GM23338 (cell line): ENCODE data around the gene CARD9. TPM values are rescaled to one million over a fixed set of nuclear protein-coding genes. Genes with fewer than 3 reads are reported as not detected.

ENCODE experiments used
- ATAC-seq: fragments of 200-7000 bp; cut with Tn5 transposase; 3 replicates; pipeline ENCODE4 v1.9.1; 2020
- DNase-seq: peaks from one replicate; pipeline ENCODE4 v3.0.0-alpha.2; 2015; ENCODE audit warnings: low spot score
- H2AFZ ChIP-seq: fragments of 200-600 bp; sonication (generic); 2 replicates; pipeline ENCODE4 v1.8.0; 2016; ENCODE audit warnings: antibody characterized with exemption, mild to moderate bottlenecking, moderate library complexity
- H3F3A ChIP-seq: fragments of 200-600 bp; sonication (generic); replicated peaks from 2 replicates; pipeline ENCODE4 v1.8.0; 2017; ENCODE audit warnings: antibody characterized with exemption, mixed run types, low read depth
- H3K27ac ChIP-seq: fragments of 200-600 bp; sonication (generic); 2 replicates; pipeline ENCODE4 v1.6.1; 2016; ENCODE audit warnings: low read depth
- H3K27me3 ChIP-seq: fragments of 200-600 bp; sonication (generic); 2 replicates; pipeline ENCODE4 v1.8.0; 2016; ENCODE audit warnings: mild to moderate bottlenecking, mixed run types, moderate library complexity; ENCODE audit not compliant: insufficient read depth
- H3K36me3 ChIP-seq: fragments of 200-600 bp; sonication (generic); 2 replicates; pipeline ENCODE4 v1.8.0; 2016; ENCODE audit warnings: mild to moderate bottlenecking; ENCODE audit not compliant: insufficient read depth
- H3K4me1 ChIP-seq: fragments of 200-600 bp; sonication (generic); 2 replicates; pipeline ENCODE4 v1.8.0; 2016; ENCODE audit warnings: mild to moderate bottlenecking, moderate library complexity; ENCODE audit not compliant: insufficient read depth
- H3K4me2 ChIP-seq: fragments of 200-600 bp; sonication (generic); 2 replicates; pipeline ENCODE4 v1.7.1; 2017; ENCODE audit warnings: mixed run types
- H3K4me3 ChIP-seq: fragments of 200-600 bp; sonication (generic); 2 replicates; pipeline ENCODE4 v1.6.1; 2016; ENCODE audit warnings: mixed run types
- H3K79me2 ChIP-seq: fragments of 200-600 bp; sonication (generic); replicated peaks from 2 replicates; pipeline ENCODE4 v1.8.0; 2017; ENCODE audit warnings: mild to moderate bottlenecking; ENCODE audit not compliant: insufficient read depth
- H3K9me2 ChIP-seq: fragments of 200-600 bp; sonication (generic); 2 replicates; pipeline ENCODE4 v1.8.0; 2017; ENCODE audit not compliant: insufficient read depth
- H4K20me1 ChIP-seq: fragments of 200-600 bp; sonication (generic); replicated peaks from 2 replicates; pipeline ENCODE4 v1.8.0; 2017; ENCODE audit warnings: mild to moderate bottlenecking; ENCODE audit not compliant: insufficient read depth
- H3K27ac Mint-ChIP-seq: 2 replicates; pipeline ENCODE4 v1.8.0; 2020; ENCODE audit warnings: inconsistent platforms, mild to moderate bottlenecking, moderate library complexity, mixed read lengths
- H3K27me3 Mint-ChIP-seq: 3 replicates; pipeline ENCODE4 v1.8.0; 2022; ENCODE audit warnings: low read depth, mild to moderate bottlenecking, moderate library complexity, mixed read lengths, inconsistent platforms; ENCODE audit not compliant: insufficient read depth, poor library complexity
- H3K36me3 Mint-ChIP-seq: 3 replicates; pipeline ENCODE4 v1.8.0; 2021; ENCODE audit warnings: low read depth, mild to moderate bottlenecking, inconsistent platforms, moderate library complexity, mixed read lengths
- H3K4me1 Mint-ChIP-seq: 3 replicates; pipeline ENCODE4 v1.8.0; 2020; ENCODE audit warnings: mild to moderate bottlenecking, inconsistent platforms, mixed read lengths
- H3K4me3 Mint-ChIP-seq: 3 replicates; pipeline ENCODE4 v1.8.0; 2021; ENCODE audit warnings: moderate library complexity, mild to moderate bottlenecking, inconsistent platforms, mixed read lengths
- H3K9me3 Mint-ChIP-seq: 3 replicates; pipeline ENCODE4 v1.8.0; 2020; ENCODE audit warnings: moderate library complexity, mild to moderate bottlenecking, inconsistent platforms, mixed read lengths
- NANOG ChIP-seq: IDR thresholded peaks from 2 replicates; pipeline ENCODE4 v1.6.1; 2016; ENCODE audit warnings: antibody characterized with exemption, borderline replicate concordance
- POLR2AphosphoS5 ChIP-seq: IDR thresholded peaks from 2 replicates; pipeline ENCODE4 v1.6.1; 2016; ENCODE audit warnings: antibody characterized with exemption, low read depth
- ZNF462 ChIP-seq: fragments of 250-450 bp; sonication (Bioruptor Pico); IDR thresholded peaks from 2 replicates; pipeline ENCODE4 v1.5.0; 2020; ENCODE audit warnings: mild to moderate bottlenecking, moderate library complexity
- polyA plus RNA-seq: library from polyadenylated mRNA; unstranded; fragments of >200 nt; fragmentation: Nextera tagmentation; extraction: Ambion mirVana; gene quantifications from 2 replicates; pipeline ENCODE4 v1.2.1, GENCODE V29; 2016
- total RNA-seq: library from RNA; depleted of rRNA; stranded (reverse); fragments of >200 nt; shearing (Covaris generic); gene quantifications from 2 replicates; pipeline ENCODE4 v1.2.3, GENCODE V29; 2014
- TF ChIP-seq, protein P1 (sequence below): IDR thresholded peaks from 2 replicates; pipeline ENCODE4 v1.6.1; 2016; ENCODE audit warnings: antibody characterized with exemption

CARD9 gene
- total and polyA plus RNA-seq, 2 experiments from 2014 or later: 0.49 to 0.63 TPM

- TF ChIP-seq POLR2AphosphoS5 (no peak), ZNF462 (CRISPR knock-in tag) (no peak)
- peaks cover 12% of the 10 kb centered on the region for H3K27me3 Mint-ChIP-seq
Observed at GRCh38 chr9:136337416-136338395, 35.8 kb downstream of the CARD9 start.

DNA sequence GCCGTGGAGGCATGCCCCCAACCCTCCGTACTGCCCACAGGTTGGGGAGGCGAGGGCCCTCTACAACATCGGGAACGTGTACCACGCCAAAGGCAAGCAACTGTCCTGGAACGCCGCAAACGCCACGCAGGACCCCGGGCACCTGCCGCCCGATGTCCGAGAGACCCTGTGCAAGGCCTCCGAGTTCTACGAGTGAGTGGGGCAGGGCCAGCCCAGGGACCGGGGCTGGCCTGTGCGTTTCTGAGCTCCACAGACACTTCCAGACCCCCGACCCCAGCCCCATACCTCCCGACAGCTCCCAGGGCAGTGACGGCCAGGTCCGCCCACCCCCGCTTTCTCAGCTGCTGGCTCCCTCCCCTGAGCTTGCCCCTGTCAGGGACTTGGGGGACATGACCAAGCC is 36.6 kb downstream of the CARD9 start:
- ATAC-seq (no peak), DNase-seq (no peak)
- Histone ChIP-seq H4K20me1 (no peaks in the 10 kb centered on the region; the same call in 1 of the 2 replicates), H3K4me3 (no peak overlapping the region), H2AFZ (no peak overlapping the region), H3K4me1 (no peaks in the 10 kb centered on the region; the same call in 1 of the 2 replicates), H3K27me3 (no peaks in the 10 kb centered on the region), H3F3A (peaks cover 2% of the 10 kb centered on the region; the same call in 1 of the 2 replicates), H3K9me2 (no peaks in the 10 kb centered on the region), H3K27ac (no peak overlapping the region), H3K79me2 (no peaks in the 10 kb centered on the region), H3K4me2 (no peak overlapping the region), H3K36me3 (no peaks in the 10 kb centered on the region)
- Mint-ChIP-seq H3K4me3 (no peak overlapping the region), H3K9me3 (no peaks in the 10 kb centered on the region), H3K4me1 (no peaks in the 10 kb centered on the region; the same call in 1 of the 3 replicates), H3K36me3 (no peaks in the 10 kb centered on the region), H3K27ac (no peak overlapping the region), H3K27me3 (peaks cover 9% of the 10 kb centered on the region)
- no peak for TF ChIP-seq NANOG
- TF ChIP-seq, protein P1, sequence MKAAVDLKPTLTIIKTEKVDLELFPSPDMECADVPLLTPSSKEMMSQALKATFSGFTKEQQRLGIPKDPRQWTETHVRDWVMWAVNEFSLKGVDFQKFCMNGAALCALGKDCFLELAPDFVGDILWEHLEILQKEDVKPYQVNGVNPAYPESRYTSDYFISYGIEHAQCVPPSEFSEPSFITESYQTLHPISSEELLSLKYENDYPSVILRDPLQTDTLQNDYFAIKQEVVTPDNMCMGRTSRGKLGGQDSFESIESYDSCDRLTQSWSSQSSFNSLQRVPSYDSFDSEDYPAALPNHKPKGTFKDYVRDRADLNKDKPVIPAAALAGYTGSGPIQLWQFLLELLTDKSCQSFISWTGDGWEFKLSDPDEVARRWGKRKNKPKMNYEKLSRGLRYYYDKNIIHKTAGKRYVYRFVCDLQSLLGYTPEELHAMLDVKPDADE: no peak

More at GRCh38 chr9:136337416-136338395, 35.8 kb downstream of the CARD9 start:
- no peak overlapping the region for H3K27ac ChIP-seq
- H3K79me2 ChIP-seq: no peaks in the 10 kb centered on the region
- H3K9me3 Mint-ChIP-seq: no peaks in the 10 kb centered on the region
- DNase-seq (no peak), ATAC-seq (no peak)
- H3K9me2 ChIP-seq: no peaks in the 10 kb centered on the region
- H3K36me3 Mint-ChIP-seq: no peaks in the 10 kb centered on the region
- no peak overlapping the region for H2AFZ ChIP-seq
- no peaks in the 10 kb centered on the region for H3K36me3 ChIP-seq
- peaks cover 3% of the 10 kb centered on the region; the same call in 1 of the 2 replicates for H3F3A ChIP-seq
- no peaks in the 10 kb centered on the region; the same call in 1 of the 3 replicates for H3K4me1 Mint-ChIP-seq
- no peaks in the 10 kb centered on the region for H3K27me3 ChIP-seq
- H3K27ac Mint-ChIP-seq: no peak overlapping the region
- no peaks in the 10 kb centered on the region; the same call in 1 of the 2 replicates for H4K20me1 ChIP-seq
- H3K4me1 ChIP-seq: no peaks in the 10 kb centered on the region; the same call in 1 of the 2 replicates
- H3K4me3 ChIP-seq: no peak overlapping the region
- no peak overlapping the region for H3K4me3 Mint-ChIP-seq
- H3K4me2 ChIP-seq: no peak overlapping the region
